ENCODE data around the gene WLS.

WLS gene

DNA sequence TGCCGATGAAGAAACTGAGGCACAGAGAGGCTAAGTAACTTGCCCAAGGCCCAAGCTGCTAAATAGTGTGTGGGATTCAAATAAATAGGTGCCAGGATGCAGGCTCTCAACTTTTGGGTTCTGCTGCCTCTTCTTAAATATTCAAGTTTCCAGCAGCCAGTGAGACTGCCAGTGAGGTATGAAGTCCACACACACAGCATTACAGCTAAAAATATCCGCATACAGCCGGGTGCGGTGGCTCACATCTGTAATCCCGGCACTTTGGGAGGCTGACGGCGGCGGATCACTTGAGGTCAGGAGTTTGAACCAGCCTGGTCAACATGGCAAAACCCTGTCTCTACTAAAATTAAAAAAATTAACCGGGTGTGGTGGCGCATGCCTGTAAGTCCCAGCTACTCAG is 103.5 kb downstream of the WLS start:
- no peak for DNase-seq

DNA sequence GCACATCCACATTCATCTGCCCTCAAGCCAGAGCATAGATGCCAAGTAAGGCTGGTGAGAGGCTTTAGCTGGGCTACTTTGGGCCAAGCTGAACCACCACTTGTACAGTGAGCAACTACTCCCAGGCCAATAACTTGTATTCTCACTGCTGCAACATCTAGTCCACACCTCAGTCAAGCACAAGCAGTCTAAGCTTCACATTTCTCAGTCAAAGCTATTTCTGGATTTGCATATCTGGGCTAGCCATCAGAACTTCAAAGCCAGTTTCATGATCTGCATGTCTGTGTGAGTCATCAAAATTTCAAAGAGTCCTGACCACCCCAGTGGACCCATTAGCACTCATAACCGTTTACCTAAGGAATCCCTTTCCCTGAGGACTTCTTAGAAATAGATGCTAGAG is 104.2 kb downstream of the WLS start:
- no peak for DNase-seq

- DNase-seq: no peak
Observed at GRCh38 chr1:68121536-68121935, 110.8 kb downstream of the WLS start.

GRCh38 chr1:68120136-68120791 is 112.1 kb downstream of the WLS start:
- peak; percentile 64 for DNase-seq

DNA sequence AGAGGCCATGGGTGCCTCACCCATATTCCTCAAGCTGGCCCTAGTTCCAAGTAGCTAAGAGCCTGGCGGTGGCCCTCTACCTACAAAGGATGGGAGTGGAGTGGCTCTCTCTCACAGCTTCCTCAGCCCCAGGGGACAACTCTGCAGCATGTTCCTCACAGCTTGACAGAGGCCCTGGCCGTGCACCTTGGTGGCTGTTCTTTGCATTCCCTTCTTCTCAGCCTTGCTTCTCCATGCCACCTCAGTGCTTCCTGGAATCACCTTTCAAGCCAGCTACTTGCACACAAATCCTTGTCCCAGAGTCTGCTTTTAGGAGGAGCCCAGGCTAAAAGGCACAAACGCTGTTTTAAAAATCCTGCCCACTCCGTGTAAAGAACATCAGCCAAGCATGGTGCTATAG is 112.9 kb downstream of the WLS start:
- DNase-seq: no peak

DNA sequence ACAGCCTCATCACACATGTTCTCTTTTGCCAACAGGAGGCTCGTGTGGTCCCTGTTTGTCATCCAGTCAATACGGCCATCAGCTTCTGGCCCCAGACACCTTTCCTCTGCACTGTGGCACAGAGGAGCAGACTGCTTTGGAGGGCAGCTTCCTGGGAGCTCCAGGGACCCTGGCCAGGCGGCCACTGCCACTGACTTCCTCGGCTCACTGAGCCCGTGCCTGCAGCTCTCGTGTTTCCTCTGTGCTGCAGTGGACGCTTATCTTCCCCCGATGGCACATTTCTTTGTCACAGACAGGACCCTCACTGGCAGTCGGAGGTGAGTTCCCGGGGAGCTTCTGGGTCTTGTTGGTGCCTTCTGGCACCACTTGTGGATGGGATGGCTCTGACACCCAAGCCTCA is 114.9 kb downstream of the WLS start:
- DNase-seq: peak; percentile 5

DNA sequence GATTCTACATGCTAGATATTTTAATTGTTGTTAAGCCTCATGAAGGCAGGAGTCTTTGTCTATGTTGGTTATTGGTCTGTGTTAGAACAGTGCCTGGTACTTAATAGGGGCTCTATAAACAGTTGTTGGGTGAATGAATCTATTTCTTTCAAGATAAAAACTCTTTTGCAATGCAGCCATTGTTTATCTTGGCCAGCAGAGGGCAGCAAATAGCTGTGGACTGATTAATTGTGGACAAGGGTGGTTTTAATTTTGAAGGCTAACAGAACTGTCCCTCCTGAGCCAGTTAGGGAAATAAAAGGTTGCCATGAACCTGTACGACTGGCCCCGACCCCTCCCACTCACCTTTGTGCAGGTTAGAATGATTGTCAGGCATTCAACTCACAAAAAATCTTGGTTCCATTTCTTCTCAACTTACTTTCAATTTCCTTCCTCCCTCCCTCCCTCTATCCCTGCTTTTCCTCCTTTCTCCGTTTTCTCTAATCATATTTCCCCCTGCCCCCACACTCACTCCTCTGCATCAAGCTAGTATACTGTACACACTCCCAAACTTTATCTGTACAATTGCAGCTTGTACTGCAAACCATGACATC is 115.6 kb downstream of the WLS start:
- DNase-seq: peak; percentile 52

GRCh38 chr1:68115308-68115707 is 117.0 kb downstream of the WLS start:
- DNase-seq: no peak

GRCh38 chr1:68113966-68114365 is 118.4 kb downstream of the WLS start:
- no peak for DNase-seq

DNA sequence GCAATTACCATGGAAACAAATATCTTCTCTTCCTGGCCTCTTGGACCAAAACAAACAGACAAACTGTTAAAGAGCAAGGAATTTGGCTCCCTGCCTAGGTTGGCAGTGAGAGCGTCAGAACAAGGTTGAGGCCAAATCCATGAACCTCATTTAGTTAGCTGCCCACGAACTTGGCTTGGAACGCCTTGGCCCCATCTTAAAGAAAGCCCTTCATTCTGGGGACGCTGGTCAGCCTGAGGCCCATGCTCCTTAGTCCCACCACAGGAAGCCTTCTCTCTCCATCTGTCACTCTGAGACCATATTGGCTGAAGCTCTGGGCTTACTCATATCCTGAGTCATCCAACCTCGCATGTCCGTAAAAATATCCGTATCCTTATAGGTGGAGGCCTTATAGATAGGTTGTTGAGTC is 119.5 kb downstream of the WLS start:
- no peak for DNase-seq

DNA sequence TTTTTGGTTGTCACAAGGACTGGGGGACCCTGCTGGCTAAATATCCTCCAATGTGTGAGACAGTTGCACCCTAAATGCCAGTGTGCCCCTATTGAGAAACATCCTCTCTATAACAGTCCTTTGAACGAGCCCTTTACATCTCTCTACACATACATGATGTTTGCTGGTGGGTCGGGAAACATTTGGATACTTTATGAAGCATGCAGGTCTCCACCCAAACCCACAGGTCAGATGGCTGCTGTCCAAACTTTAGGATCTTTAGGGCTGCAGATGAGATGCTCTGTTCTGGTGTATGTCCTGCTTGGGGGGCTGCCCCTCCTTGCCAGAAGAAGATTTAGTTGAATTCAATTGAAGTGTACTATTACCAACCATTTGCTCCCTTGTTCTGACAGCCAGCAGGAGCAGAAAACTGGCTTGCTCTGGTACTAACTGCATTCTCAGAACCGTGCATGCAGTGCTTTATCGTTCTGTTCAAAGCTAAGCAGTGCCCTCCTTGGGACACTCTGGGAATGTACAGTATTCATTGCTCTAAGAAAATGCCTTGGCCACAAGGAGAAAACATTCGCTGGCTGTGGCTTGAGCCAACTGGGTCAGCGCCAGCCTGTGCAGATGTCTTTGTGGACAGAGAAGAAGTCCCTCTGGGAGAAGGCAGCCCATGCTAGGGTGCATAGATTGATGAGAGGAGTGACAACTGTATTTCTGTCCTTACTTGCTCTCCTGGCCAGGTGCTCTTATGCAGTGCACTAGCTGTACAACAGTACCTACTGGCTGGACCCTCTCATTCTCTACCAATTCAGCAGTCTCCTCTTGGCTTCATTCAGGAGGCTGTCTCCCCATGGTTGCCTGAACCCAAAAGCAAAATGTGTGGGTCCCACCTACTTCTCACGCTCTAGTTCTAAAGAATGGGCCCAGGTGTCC is 120.5 kb downstream of the WLS start:
- peak; percentile 79 for DNase-seq

DNA sequence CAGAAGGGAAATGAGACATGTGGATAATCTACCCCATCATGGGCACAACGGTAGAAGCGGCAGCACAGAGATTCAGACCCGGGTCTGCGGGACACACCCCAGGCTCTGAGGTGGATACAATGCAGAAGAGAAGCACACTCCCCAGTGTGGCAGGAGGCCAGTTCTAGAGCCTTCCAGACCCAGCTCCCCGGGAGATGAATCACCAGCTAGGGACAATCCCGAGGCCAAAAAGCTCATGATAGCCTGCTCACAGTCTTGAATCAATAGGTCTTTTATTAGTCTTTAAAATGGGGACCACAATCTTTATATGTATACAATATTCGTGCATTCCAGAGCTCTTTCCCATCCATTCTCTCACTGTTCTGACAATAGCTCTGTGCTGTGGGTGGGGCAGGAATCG is 124.6 kb downstream of the WLS start:
- DNase-seq: no peak

DNA sequence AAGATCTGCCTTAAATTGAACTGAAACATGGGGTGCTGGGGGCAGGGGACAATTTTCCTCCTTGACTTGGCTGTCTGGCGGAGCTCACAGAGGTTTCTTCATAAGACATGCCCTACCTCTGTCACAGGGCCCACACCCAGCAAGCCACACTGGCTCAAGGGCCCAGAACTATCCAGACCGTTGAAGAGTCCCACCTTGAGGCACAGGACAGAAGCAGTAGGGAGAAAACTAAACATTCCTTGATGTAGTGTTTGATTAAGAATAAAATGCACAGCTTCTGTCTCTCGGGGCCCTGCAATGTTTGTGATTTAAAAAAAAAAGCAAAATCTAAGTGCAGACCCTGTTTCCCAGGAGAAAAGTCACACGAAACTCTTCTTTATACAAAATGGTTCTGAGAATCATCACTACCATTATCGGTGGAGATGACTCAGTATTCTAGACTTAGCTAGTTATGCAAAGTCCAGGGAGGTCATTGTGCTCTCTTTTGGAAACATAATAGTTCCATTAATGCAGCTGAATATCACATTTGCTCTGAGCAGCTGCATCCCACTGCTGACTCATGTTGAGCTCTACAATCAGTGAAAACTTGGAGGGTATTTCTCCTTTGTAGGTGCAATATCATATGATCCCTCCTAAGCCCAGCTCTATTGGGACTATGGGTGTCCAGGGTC is 128.3 kb downstream of the WLS start:
- peak; percentile 84 for DNase-seq

- DNase-seq: peak; percentile 99
Observed at GRCh38 chr1:68103011-68103545, 129.2 kb downstream of the WLS start.

- DNase-seq: peak; percentile 28
Observed at GRCh38 chr1:68101829-68102228, 130.5 kb downstream of the WLS start.

DNA sequence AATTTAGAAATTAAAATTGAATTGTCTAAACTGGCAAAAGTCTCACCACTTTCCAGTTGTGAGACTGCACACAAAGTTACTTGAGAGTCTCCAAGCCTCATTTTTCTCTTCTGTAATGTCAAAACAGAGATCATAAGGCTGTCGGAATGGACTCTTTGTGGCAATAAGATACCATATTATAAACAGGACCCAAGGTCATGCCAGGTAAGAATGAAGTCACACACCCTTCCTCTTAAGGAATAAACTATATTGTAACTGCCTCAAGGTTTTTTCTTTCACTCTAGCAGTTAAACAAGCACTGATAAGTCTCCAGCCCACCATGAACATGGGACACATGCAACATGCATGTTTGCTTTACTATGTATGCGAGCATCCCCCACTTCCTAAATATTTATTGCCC is 131.8 kb downstream of the WLS start:
- DNase-seq: no peak

DNA sequence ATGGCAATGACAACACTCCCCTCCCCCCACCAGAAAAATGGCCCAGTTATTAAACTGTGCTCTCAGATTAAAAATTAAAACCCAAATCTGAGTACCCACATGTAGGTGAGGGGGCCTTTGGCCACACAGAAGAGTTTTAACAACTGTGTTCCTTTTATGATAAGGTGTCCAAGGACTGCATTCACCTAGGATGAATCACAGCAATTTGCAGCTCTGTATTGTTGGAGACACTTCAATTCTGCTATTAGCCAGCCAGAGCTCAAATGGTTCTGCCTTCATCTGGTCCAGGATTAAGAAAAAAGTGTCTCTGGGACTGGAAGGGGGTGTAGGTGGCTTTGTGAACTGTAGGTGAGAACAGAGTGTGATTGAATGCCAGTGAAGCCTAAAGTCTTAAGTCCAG is 138.6 kb downstream of the WLS start:
- no peak for DNase-seq

DNA sequence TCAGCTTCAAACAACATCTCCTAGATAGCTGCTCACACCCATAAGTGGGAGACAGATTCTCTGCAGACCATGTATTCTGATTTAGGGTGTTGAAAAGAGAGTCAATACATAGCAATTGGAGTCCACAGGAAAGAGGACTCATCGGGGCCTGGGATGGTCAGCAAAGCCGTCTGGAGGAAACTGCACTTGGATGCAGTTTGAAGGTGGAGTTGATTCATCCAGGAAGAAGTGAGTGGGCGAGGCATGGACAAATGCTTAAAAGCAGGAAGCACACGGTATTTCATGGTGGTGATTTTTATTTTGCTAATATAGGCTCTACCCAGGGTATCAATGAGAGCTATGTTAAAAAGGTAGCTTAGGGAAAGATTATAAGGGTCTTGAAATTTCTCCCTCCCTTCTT is 145.1 kb downstream of the WLS start:
- DNase-seq: no peak

GRCh38 chr1:68085752-68086151 is 146.6 kb downstream of the WLS start:
- no peak for DNase-seq

DNA sequence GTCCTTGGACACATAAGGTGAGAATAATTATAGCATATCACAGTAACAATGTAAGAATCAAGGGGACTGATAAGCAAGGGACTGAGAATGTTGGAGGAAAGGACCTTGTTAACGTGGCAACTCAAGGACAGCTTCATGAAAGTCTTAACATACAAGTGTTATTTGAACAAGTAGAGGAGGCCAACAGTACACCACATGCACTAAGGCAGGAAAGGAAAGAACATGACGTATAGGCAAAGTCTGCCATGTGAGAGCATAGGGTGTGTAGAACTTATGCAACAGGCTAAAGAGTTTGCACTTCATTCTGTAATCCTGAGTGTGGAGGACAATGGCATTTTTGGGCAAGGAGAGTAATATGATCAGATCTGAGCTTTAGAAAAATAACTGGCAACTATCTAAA is 148.6 kb downstream of the WLS start:
- no peak for DNase-seq

- no peak for DNase-seq
Observed at GRCh38 chr1:68081775-68082283, 150.5 kb downstream of the WLS start.

DNA sequence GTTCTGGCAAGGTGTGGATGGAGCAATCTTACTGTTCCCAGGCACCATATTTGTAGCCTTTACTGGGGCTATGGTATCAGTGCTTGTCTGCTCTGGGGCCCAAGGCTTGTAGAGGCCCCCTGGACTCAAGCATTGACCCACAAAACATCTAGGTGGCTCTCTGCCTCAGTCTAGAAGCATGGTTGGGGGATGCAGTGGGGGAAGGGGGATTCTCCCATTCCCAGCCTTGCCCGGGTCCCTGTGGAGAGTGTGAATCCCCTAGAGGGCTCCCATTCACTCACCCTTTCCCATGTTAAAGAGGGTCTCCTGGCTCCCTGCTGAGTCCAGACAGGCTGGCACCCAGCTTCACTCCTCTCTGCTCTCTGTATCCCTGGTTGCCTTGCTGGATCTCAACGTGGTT is 153.7 kb downstream of the WLS start:
- no peak for DNase-seq

Data from NCI-H146 (cell line).